Activated naive CD4-positive, alpha-beta T cell (primary cell): ENCODE data around the gene MERTK.
"Not testable (repeated sequence)": the region's sequence is repeated elsewhere in the genome, so short reads cannot be mapped to it uniquely, and the experiment has no call there.

Experiments
- DNase-seq, 4 experiments: peaks; one replicate each; lab custom pipeline; 2025; lab: John Stamatoyannopoulos, UW

The MERTK gene

DNA sequence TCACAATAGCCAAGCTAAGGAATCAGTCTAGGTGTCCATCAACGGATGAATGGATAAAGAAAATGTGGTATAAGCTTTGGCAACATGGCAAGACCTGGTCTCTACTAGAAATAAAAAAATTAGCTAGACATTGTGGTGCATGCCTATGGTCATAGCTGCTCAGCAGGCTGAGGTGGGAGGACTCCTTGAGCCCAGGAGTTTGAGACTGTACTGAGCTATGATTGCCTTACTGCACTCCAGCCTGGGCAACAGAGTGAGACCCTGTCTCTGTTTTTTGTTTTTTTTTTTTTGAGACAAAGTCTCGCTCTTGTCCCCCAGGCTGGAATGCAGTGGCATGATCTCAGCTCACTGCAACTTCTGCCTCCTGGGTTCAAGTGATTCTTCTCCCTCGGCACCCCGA is 11.6 kb downstream of the MERTK start:
- DNase-seq = not testable (repeated sequence)

DNA sequence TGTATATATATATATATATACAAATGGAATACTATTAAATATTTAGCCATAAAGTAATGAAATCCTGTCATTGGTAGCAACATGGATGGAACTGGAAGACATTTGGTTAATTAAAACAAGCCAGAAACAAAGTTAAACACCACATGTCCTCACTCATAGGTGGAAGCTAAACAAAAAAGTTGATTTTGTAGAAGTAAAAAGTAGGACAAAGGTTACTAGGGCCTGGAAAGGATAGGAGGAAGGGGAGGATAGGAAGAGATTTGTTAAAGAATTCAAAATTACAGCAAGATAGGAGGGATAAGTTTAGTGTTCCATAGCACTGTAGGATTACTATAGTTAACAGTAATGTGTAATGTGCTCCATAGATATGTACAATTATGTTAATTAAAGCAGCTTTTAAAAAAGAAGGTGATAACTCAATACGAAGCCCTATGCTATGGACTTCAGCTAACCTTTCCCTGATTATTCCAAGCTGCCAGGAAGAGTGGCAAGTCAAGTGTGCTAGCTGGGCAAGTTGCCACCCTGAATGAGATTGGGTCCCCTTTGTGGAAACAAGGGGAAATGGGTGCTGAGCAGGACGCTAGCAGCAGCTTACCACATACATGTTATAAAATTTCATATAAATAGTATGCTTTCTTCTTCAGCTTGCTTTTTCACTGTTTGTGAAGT is 12.3 kb downstream of the MERTK start:
- DNase-seq = no peak

DNA sequence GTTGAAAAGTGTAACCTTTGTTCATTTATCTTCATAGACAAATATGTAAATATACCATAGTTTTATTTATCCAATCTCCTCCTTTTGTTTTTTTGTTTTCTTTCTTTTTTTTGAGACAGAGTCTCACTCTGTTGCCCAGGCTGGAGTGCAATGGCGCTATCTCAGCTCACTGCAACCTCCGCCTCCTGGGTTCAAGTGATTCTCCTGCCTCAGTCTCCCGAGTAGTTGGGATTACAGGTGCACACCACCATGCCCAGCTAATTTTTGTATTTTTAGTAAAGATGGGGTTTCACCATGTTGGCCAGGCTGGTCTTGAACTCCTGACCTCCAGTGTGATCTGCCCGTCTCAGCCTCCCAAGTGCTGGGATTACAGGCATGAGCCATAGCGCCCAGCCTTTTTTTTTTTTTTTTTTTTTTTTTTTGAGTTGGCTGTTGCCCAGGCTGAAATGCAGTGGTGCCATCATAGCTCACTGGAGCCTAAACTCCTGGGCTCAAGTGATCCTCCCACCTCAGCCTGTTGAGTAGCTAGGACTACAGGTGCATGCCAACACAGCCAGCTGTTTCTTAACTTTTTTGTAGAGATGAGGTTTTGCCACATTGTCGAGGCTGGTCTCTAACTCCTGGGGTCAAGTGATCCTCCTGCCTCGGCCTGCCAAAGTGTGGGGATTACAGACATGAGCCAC is 13.0 kb downstream of the MERTK start:
- DNase-seq = not testable (repeated sequence)

DNA sequence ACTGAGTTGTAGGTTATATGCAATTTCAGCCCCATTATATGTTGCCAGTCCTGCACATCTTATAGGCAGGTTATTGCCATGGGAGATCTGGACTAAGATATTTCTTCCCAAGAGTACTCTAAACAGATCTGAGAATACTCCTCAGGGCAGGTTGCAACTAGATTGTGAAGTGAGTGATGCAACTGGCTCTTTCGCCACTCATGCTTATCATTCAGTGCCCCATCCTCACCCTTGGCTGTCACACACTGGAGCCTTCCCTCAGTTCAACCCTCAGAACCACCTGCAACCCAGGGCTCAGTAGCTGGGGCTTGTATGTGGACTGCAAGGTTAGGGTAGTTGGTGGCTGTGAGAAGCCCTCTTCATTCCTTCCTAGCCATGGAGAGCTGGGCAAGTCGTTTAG is 14.1 kb downstream of the MERTK start:
- no peak for DNase-seq

DNA sequence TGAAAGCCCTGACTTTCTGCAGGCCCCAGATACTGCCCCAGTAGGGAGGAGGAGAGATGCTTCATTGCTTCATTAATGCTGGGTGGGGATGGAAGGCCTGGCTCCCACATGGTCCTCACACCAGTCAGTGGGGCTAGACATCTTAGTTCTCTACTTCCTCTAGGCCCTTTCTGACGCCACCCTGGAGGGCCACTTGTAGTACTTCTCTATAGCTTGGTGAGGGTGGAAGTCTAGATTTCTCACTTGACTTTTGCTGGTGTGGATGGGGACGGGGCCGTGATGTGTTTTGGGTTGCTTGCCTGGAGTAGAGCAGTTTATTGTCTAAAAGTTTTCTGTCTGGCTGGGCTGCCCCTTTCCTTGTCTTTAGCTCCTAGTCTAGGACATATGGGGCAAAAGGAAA is 18.7 kb downstream of the MERTK start:
- DNase-seq = no peak

DNA sequence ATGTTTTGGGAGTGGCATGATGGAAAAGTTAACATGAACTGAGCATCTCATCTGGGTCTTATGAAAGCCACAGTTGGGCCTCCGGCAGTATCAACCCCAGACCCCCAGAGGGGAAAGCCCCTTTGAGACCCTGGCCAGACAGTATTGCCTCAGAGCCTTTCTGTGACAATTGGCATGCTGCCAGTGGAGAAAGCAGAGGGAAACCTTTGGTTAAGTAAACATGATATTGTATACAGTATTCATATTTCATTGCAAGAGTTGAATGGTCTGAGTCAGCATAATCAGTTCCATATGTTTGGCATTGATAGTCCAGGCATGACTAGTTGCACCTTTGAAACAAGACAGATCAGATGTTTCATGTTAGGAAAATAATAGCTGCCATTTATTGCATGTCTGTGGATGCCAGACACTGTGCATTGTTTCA is 20.0 kb downstream of the MERTK start:
- no peak for DNase-seq

DNA sequence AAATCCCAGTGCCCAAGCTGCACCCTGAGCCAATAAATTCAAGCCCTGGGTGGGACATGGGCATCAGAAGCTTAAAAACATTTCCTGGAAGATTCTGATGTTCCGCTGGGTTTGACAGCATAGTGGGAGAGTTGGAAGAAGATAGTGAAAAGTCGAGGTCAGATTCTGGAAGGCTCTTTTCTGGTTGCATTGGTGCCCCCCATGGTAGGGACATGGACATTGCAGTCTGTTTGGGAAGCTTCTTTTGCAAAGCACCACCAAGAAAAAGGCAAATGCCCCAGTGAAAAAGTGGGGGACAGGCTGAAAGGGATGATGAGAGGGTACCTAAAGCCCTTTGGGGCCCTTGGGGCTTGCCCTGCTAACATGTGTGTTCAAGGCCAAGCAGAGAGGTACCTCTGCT is 21.0 kb downstream of the MERTK start:
- no peak for DNase-seq

DNA sequence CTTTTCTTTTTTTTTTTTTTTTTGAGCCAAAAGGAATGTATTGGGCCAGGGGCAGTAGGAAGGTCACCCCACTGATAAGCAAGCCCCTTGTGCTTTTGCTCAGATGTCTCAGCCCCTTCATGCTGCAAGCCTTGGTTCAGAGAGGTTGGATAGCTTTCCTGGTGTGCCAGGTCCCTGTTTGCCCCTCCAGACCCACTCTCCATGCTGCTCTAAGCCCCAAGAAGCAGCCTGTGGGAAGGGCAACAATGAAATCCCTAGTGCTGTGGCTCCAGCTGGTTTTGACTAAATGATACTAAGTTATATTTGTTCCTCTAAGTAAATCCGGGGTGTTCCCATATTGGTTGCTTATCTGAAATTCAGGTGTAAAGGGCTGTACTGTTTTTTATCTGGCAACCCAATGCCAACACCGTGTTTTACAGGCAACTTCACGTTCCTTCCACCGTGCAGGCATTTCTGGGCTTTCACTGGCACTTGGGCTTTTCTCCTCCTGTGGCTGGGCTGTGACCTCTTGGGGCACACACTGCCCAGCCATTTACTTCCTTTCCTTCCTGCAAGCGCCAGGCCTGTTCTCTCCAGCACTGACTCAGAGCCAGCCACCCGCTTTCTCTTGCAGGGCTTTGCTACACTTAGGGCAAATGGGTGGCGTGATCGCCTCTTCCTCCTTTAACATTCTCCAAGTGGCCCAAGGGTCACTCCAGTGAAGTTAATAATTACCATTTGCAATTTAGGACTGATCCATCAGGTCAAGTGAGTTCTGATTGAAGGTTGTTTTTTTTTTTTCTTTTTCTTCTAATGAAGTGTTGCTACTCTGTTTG is 21.6 kb downstream of the MERTK start:
- DNase-seq = no peak

DNA sequence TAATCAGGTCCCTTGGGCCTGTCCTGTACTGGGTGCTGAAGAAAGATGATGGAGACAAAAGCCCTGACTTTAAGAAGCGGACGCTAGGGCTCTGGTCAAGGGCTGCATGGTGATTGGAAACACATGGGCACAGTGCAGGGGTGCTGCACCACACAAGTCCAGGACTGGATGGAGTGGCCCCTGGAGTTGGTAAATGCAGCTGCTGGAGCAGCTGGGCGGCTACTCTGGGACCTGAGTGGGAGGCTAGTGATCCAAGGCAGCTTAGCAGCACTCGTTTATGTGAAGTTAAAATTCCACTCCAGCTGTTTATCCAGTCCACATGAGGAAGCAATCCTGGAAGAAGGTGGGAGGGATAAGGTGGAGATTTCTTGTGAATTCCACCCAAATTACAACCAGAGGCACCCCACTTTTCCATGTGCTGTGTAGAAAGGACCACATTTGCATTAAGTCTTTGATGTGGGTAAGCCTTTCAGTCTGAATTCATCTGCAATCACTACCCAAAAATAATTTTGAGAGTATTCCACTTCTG is 24.9 kb downstream of the MERTK start:
- DNase-seq = no peak

DNA sequence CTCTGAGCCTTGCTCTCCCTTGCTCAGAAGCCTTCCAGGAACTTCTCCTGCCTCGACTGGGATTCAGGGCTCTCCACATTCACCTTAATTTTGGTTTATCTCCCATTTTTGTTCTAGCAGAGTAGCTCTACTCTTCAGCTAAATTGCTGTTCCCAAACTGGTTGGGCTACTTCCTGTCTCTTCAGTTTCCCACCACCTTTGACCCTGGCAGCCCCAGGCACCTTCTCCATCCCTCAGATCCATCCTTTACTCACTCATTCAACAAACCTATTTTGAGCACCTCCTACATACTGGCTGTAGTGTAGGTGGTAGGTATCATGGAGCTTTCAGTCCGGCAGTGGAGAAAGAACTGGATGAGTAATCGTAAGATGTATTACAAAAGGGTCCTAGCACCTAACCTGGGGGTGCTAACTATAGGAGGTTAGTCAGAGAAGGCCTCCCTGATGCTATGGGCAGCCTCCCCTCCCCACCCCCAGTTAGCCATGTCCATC is 26.3 kb downstream of the MERTK start:
- no peak for DNase-seq

DNA sequence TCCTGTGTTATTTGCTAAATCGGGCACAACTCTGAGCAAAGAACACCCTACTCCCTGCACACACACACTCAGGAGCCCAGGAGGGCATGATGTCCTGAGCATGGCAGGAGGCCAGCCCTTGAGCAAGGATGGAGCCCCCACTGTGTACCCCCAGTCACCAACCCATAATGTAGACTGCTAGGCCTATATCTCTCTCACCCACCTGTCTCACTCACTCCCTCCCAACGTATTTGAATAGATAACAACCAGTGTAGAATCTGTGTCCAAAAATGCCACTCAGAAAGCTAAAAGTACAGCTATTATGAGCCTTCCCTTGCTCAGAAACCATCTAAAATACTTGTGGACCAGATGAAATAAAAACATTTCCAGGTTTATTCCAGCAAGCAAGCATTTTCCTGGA is 29.3 kb downstream of the MERTK start:
- no peak for DNase-seq

DNA sequence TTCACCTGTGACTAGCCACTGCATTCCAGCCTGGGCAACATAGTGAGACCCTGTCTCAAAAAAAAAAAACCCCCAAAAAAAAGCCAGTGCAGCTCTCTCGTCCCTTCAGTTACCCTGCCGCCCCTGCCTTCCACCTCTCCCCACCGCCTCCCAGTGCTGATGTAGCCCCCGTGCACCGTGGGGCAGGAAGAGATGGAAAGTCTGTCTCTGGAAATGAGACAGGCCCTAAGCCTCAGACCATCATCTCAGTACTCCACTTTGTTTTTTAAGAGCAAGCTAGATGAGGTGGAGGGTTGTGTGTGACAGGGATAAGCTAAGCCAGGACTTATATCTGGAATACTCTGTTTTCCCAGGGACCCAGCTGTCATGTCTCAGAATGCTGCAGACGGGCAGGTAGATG is 32.0 kb downstream of the MERTK start:
- DNase-seq = no peak

DNA sequence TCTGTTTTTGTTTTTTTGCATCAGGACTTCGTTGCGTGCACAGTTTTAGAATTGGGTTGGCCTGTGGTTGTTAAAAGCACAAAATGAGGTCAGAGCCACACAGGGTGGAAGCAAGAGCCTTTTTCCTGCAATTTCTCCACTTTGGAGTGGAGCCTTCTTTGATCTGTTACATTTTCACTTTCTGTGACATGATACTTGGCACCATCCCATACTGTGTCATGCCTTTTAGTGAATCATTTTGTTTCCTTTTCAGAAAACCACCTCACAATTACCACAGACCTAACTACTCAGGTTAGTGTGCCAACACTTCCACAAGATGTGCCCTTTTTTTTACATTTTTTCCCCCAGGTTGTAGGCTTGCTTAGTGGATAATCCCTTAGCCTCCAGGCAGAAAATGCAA is 32.5 kb downstream of the MERTK start:
- DNase-seq = no peak

DNA sequence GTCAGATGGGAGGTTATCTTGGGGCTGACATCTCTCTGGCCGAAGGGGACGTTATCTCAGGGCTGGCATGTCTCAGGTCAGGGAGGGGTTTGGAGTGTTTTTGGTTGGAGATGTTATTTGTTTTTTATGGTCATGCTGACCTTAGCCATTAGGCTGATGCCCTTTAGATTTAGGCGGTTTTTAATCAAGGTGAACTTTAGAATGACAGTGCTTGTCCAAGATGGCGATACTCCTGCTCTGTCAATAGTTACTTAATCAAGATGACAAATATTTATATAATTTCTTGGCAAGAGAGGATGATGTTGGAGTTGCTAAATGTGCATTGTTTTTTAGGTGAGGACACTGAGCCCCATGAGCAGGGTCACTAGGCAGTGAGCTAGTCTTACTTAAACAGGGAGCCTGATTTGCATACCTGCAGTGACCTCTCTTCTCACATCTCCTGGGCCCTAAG is 34.5 kb downstream of the MERTK start:
- no peak for DNase-seq

DNA sequence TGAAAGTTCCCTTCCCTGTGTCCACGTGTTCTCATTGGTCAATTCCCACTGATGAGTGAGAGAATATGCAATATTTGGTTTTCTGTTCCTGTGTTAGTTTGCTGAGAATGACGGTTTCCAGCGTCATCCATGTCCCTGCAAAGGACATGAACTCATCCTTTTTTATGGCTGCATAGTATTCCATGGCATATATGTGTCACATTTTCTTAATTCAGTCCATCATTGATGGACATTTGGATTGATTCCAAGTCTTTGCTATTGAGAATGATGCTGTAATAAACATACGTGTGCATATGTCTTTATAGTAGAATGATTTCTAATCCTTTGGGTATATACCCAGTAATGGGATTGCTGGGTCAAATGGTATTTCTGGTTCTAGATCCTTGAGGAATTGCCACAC is 35.5 kb downstream of the MERTK start:
- not testable (repeated sequence) for DNase-seq

DNA sequence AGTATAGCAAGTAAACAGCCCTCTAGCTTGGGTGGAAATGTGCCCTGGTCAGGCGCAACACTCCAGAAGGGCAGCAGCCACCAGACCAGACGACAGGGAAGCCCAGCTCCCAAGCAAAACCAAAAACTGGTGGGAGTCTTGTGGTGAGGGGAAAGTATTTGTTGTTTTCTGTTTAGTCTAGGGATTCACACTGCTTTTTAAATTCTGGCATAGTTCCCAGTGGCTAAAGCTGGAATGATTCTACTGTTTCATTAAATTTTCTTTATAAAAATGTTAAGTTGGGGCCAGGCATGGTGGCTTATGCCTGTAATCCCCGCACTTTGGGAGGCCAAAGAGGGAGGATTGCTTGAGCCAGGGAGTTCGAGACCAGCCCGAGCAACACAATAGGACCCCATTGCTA is 38.5 kb downstream of the MERTK start:
- no peak for DNase-seq

DNA sequence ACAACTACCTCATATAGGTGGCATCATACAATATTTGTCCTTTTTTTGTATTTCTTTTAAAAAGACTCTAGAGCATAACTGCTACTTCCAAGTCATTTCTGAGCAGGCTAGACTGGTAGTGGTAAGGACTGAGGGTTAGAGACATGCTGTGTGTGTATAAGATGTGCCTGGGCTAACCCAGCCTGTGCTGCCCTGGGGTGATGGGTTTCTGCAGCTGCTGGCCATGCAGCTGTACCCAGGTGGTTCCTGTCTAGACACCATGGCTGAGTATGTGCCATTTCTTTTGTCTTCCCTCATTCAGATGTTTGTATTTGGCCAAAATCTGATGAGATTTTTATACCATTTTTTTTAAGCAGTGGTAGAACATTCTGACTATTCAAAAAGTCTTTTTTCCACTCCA is 40.0 kb downstream of the MERTK start:
- DNase-seq = no peak

DNA sequence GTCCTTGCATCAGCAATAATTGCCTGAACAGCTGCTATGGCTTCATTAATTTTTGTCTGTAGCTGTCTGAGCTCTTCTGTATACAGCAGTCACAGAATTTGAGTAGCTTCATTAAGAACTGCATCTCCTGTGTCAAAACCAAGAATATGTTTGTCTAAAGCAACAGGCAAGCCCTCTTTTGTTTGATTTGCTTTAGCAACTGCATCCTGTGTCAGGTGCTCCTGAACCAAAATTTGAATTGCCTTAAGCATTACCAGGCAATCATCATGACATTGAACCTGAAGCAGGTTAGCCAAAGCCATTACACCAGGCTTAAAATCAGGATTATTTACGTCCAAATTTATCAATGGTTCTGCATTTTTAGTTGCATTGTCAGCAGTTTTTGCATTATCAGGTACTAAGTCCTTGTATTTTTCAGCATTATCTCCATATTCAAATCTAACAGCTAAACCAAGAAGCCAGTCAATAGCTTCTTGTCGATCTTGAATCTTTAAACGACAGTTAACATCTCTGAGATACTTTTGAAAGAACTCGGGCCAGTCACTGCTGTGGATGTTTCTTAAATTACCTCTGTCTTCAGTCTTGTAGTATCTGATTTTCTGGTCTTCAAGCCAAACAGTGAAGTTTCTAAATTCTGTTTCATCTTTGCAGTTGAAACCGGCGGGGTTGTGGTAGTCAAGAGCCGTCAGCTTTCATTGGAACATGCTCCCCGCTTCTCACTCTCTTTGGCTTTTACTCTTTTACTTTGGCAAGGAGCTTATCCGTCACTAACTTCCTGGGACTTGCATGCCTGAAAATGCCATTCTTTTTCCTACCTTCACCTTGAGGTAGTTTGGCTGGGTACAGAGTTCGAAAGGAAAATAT is 42.2 kb downstream of the MERTK start:
- no peak for DNase-seq

DNA sequence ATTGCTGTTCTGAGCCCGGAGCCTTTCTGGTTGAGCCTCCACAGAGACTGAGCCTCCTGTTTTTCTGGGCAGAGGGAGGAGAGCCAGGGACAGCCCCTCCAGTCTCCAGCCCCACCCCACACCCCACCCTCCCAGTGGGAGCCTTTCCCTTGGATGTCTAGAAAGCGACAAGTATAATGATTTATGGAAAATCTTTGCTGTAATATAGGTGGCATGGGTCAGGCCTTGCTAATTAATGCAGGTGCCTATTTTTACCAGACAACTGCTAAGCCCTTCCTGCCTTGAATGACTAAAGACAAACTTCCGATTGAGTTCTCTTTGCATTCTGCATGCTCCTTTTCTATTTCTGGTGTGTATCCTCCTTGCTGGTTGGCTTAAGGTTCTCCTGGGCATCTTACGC is 43.1 kb downstream of the MERTK start:
- no peak for DNase-seq

DNA sequence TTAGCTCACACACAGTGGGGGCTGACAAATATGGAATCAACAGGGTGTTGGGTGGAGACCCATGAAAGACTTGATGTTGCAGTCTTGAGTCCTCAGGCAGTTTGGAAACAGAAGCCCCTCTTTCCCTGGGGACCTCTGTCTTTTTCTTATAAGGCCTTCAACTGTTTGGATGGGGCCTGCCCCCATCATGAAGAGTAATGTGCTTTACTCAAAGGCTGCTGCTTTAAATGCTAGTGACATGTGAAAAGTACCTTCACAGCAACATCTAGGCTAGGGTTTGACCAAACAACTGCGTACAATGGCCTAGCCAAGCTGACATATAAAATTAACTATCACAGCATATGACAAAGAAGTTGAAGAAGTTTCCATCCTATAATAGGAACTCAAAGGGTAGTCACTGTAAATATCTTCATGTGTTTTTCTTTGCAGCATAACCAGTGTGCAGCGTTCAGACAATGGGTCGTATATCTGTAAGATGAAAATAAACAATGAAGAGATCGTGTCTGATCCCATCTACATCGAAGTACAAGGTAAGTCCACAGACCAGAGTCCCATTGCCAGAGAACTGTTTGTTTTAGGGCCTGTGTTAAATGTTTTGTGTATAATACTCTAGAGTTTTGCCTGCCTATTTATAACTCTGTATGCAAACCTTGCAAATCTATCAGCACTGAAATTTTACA is 46.3 kb downstream of the MERTK start:
- no peak for DNase-seq
